Cerebellar nuclear complex (tissue), 1 donor: ENCODE measurements around the gene SCGB3A2.

ENCODE experiments used
- DNase-seq, 2 experiments: peaks; one replicate each; lab custom pipeline; 2025; lab: John Stamatoyannopoulos, UW

The SCGB3A2 gene

GRCh38 chr5:147904110-147904509 lies 25.6 kb downstream of the SCGB3A2 start:
- DNase-seq: no peak

- DNase-seq: peak in 1 of 2 experiments; percentile 8
These were observed 28.0 kb downstream of the SCGB3A2 start, which contains the start of gene C5orf46 for GRCh38 chr5:147906326-147907095. C5orf46 (minus strand) TSS chr5:147906538; CDS start chr5:147906501, 37 bp downstream.

GRCh38 chr5:147911427-147911826 lies 32.9 kb downstream of the SCGB3A2 start:
- DNase-seq: peak; percentile 56 to 71

- DNase-seq: no peak
These were observed 33.5 kb downstream of the SCGB3A2 start for GRCh38 chr5:147912011-147912410.

- no peak for DNase-seq
These were observed 35.3 kb downstream of the SCGB3A2 start for GRCh38 chr5:147913786-147914185.

- DNase-seq: no peak
These were observed 39.7 kb downstream of the SCGB3A2 start for GRCh38 chr5:147918101-147918685.

GRCh38 chr5:147918899-147919298 lies 40.4 kb downstream of the SCGB3A2 start:
- DNase-seq: no peak

- DNase-seq: no peak
These were observed 42.0 kb downstream of the SCGB3A2 start for GRCh38 chr5:147920420-147921030.

- DNase-seq: no peak
These were observed 42.6 kb downstream of the SCGB3A2 start for GRCh38 chr5:147921136-147921535.

GRCh38 chr5:147925020-147925419 lies 46.5 kb downstream of the SCGB3A2 start:
- no peak for DNase-seq

GRCh38 chr5:147927901-147928300 lies 49.4 kb downstream of the SCGB3A2 start:
- DNase-seq: no peak

- no peak for DNase-seq
These were observed 52.3 kb downstream of the SCGB3A2 start for GRCh38 chr5:147930769-147931168.
